GM12864 (cell line): ENCODE measurements around the gene TMEM220.

ENCODE experiments used
- DNase-seq: peaks from one replicate; pipeline ENCODE4 v3.0.0-alpha.2; 2011; ENCODE audit warnings: low read depth
- H3K4me3 ChIP-seq: 2 replicates; pipeline ENCODE4 v1.5.1; 2011; ENCODE audit warnings: mild to moderate bottlenecking, low read depth, low read length, control low read depth
- CTCF ChIP-seq: IDR thresholded peaks from 2 replicates; pipeline ENCODE4 v1.5.1; 2011; ENCODE audit warnings: low read depth, mild to moderate bottlenecking, moderate library complexity, low read length, control low read depth, inconsistent platforms; ENCODE audit errors: missing control alignments

The TMEM220 gene

GRCh38 chr17:10748531-10749181 is 18.8 kb upstream of the TMEM220 start:
- no peak overlapping the region for H3K4me3 ChIP-seq
- no peak for DNase-seq
- TF ChIP-seq CTCF, result no peak

- no peak for DNase-seq
- no peak overlapping the region for H3K4me3 ChIP-seq
- TF ChIP-seq CTCF, result no peak
Observed at GRCh38 chr17:10745231-10745630, 15.4 kb upstream of the TMEM220 start.

- H3K4me3 ChIP-seq, result no peak overlapping the region
- no peak for TF ChIP-seq CTCF
- no peak for DNase-seq
Observed at GRCh38 chr17:10744501-10745000, 14.7 kb upstream of the TMEM220 start.

- TF ChIP-seq CTCF, result no peak
- DNase-seq, result no peak
- H3K4me3 ChIP-seq, result no peak overlapping the region
Observed at GRCh38 chr17:10743316-10744009, 13.6 kb upstream of the TMEM220 start.

- no peak for DNase-seq
- TF ChIP-seq CTCF, result no peak
- H3K4me3 ChIP-seq, result no peak overlapping the region
Observed at GRCh38 chr17:10742431-10742830, 12.6 kb upstream of the TMEM220 start.

GRCh38 chr17:10741416-10742135 is 11.8 kb upstream of the TMEM220 start:
- no peak for DNase-seq
- no peak overlapping the region for H3K4me3 ChIP-seq
- TF ChIP-seq CTCF, result no peak
